HG03354 (cell line): Measurements from ENCODE around the gene FAM89B.
"Not testable (repeated sequence)": the region's sequence is repeated elsewhere in the genome, so short reads cannot be mapped to it uniquely, and the experiment has no call there.

Experiments
- ATAC-seq: cut with Tn5 transposase; IDR thresholded peaks from one replicate; pipeline ENCODE4 v1.9.1; 2021; ENCODE audit warnings: mild to moderate bottlenecking; ENCODE audit not compliant: unreplicated experiment, poor library complexity, severe bottlenecking

The FAM89B gene

DNA sequence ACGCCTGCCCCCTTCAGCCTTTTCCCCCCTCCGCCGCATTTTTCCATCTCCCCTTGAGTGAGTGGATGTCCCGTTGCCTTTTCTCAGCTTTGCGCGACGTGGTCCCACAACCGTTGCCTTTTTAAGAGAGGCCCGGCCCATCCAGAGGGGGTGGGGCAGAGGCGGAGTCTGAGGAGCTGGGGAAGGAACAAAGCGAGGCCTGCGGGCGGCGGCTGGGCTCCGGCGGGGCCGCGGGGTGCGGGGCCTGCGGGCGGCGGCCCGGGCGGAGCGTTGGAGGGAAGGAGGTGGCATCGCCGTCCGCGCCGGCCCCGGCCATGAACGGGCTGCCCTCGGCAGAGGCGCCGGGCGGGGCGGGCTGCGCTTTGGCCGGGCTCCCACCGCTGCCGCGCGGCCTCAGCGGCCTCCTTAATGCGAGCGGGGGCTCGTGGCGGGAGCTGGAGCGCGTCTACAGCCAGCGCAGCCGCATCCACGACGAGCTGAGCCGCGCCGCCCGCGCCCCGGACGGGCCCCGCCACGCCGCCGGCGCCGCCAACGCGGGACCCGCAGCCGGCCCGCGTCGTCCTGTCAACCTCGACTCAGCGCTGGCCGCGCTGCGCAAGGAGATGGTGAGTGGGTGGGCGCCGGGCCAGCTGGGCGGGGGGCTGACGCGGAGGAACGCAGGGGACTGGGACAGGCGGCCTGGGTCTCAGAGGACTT lies at the start of gene FAM89B:
FAM89B (plus strand) TSS at position 183 of the 696 bp plus-strand sequence; CDS start at position 315, 132 bp downstream.
- no peak for ATAC-seq

DNA sequence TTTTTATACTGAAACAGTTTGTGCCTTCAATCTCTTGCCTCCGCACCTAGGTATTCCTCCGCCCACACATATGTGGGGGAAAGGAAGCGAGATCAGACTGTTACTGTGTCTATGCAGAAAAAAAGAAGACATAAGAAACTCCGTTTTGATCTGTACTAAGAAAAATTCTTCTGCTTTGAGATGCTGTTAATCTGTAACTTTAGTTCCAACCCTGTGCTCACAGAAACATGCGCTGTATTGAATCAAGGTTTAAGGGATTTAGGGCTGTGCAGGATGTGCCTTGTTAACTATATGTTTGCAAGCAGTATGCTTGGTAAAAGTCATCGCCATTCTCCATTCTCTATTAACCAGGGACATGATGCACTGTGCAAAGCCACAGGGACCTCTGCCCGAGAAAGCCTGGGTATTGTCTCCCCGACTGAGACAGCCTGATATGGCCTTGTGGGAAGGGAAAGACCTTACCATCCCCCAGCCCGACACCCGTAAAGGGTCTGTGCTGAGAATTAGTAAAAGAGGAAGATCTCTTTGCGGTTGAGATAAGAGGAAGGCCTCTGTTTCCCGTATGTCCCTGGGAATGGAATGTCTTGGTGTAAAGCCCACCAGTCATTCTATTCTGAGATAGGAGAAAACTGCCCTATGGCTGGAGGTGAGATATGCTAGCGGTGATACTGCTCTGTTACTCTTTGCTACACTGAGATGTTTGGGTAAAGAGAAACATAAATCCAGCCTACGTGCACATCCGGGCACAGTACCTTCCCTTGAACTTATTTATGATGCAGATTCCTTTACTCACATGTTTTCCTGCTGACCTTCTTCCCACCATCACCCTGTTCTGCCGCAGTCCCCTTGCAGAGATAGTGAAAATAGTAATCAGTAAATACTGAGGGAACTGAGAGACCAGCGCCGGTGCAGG lies 49.4 kb upstream of the FAM89B start:
- not testable (repeated sequence) for ATAC-seq

DNA sequence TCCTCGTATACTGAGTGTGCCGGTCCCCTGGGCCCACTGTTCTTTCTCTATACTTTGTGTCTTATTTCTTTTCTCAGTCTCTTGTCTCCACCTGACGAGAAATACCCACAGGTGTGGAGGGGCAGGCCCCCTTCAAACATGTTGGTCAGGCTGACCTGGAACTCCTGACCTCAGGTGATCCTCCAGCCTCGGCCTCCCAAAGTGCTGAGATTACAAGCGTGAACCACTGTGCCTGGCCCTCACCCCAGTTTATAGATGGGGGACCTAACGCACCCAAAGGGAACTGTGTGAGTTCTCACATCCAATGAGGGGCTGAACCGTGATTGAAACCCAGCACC lies 48.7 kb upstream of the FAM89B start:
- ATAC-seq: not testable (repeated sequence)

DNA sequence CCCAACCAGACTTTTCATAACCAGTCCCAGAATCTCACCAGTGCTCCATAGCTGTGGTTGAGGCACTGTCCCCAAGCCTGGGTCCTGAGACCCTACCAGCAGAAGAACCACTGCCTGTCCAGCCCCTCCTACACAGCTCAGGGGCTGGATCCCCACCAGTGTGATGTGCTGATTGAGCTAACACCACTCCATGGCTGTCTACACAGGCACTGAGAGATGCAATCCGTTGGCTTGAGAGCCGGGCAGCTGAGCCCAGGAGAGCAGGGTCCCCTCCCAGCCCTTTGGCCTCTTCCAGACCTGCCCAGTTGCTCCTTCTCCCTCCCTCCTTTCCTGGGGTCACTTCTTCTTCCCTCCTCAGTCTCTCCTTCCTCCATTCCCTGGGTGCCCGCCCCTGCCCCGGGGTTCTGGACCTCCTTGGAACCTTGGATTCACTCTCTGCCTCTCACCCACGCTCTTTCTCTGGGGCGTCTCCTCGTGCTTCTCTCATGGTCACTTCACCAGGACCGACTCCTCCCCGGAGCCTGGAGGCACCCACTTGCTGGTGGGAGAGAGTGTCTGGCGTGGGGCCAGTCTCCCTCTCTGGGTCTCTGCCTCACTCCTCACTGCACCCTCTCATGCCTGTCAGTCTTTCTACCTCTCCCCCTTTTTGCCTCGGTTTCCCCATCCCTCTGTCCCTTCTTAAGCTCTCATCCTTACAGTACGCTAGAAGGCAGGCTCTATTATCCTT lies 48.2 kb upstream of the FAM89B start:
- peak; percentile 11 for ATAC-seq

DNA sequence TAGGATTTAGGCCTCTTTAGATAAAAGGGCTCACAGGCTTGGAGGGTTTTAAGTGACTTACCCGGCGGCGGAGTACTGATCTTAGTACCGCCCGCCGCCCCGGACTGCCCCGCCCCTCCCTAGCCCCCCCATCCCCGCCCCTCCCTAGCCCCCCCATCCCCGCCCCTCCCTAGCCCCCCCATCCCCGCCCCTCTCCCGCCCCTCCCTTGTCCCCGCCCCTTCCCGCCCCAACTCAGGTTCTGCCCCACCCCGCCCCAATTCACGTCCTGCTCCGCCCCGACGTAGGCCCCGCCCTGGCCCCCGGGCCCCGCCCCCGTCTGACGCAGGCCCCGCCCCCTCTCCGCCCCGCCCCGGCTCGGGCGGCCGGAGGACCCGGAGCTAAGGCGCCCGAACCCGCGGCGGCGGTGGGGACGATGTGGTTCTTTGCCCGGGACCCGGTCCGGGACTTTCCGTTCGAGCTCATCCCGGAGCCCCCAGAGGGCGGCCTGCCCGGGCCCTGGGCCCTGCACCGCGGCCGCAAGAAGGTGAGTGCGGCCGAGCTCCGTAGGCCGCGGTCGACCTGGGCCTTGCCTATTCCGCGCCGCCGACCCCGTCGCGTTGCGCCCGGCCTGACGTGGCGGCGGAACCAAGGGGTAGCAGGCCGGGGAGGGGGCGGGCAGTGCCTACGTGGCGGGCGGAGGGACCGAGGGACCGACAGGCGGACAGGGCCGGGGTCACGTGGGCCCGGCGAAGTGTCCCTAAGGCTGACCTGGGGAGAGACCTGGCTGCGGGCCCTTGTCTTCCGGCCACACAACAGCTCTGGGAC lies 47.4 kb upstream of the FAM89B start, which contains the start of gene SCYL1:
SCYL1 (plus strand) TSS at position 343 of the 805 bp plus-strand sequence; CDS start at position 414, 71 bp downstream.
- peak; percentile 67 for ATAC-seq

DNA sequence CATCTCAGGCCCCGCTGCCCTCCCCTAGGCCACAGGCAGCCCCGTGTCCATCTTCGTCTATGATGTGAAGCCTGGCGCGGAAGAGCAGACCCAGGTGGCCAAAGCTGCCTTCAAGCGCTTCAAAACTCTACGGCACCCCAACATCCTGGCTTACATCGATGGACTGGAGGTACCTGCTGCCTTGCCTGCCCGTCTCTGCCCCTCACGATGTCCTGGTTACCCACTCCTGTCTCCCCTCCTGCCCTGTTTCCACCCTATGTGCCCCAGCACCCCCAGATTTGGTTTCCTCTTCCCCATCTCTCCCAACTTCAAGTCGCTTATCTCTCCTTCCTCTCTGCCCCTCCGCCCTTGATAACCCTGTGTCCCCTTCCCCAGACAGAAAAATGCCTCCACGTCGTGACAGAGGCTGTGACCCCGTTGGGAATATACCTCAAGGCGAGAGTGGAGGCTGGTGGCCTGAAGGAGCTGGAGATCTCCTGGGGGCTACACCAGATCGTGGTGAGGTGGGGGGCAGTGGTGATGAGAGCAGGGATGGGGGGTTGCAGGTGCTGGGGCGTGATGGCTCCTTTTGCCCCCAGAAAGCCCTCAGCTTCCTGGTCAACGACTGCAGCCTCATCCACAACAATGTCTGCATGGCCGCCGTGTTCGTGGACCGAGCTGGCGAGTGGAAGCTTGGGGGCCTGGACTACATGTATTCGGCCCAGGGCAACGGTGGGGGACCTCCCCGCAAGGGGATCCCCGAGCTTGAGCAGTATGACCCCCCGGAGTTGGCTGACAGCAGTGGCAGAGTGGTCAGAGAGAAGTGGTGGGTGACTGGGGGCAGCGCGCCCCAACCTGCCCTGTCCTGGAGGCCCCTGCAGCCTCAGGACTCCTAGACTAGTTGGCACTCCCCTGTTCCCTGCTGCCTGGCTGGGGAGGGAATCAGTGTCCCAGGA lies 46.5 kb upstream of the FAM89B start:
- no peak for ATAC-seq

DNA sequence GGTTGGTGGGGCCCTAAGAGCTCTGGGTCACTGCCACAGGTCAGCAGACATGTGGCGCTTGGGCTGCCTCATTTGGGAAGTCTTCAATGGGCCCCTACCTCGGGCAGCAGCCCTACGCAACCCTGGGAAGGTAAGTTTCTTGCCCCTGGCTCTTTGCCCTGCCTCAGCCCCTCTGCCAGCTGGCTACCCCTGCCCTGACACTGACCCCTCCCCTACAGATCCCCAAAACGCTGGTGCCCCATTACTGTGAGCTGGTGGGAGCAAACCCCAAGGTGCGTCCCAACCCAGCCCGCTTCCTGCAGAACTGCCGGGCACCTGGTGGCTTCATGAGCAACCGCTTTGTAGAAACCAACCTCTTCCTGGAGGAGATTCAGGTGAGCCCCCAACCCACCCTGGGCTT lies 45.6 kb upstream of the FAM89B start:
- no peak for ATAC-seq

DNA sequence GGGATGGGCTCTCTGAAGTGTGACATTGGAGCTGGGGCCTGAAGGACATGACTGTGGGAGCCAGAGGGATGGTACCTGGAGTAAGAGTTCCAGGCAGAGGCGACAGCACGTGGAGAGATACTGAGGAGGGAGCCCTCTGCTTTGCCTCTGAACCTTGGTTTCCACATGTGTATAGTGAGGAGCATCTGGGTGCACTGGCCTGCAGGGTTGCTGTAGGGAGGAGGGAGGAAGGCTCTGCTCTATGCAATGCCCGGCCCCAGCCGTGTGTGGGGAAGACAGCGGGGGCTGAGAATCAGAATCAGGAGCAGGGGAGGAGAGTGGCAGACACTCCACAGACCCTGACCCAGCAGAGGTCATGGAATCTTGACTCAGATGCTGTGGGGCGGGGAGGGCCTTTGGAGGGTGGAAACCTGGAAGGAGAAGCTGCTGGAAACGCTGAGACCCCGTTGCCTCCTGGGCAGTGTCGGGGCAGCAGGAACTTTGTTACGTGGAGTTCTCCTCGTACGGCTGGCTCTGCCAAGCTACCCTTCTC lies 43.5 kb upstream of the FAM89B start:
- ATAC-seq: no peak

DNA sequence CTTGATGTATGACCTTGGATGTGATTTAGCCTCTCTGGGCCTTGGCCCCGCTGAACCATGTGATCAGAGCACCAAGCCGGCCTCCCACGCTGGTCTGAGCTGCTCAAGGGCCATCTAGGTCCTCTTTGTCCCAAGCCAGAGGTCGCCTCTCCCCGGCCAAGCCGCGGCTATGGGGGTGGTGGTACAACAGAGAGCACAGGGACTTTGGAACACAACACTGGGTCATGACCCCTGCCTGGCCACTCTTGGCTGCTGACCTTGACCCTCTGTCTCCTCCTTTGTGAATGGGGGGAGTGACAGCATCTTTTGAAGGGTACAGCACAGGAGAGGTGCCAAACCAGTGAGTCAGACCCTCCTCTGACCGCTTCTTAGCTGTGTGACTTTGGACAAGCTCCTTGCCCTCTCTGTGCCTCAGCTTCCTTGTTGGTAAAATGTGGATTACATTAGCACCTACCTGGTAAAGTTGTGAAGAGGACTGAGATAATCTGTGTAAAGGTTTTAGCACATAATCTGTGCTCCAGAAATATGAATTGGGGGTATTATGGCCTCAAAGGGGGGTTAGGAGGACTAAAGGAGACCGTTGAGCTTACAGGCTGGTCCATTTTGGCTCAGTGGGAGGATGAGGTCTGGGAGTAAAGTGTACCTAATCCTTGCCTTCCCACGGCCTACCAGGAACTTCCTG lies 42.7 kb upstream of the FAM89B start:
- ATAC-seq: no peak

DNA sequence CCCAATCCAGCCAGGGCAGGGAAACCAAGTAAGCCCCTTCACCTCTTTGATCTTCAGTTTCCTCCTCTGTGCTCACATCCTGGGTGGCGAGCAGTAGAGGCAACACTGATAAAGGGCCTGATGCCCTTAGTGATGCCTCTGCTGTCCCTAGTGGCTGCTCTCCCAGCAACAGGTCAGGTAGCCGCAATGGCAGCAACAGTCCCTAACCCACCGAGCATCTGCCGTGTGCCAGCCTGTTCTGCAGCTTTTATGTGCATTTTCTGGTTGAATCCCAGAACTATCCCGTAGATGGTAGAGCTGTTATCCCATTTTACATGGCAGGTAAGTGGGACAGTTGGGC lies 42.2 kb upstream of the FAM89B start:
- no peak for ATAC-seq

DNA sequence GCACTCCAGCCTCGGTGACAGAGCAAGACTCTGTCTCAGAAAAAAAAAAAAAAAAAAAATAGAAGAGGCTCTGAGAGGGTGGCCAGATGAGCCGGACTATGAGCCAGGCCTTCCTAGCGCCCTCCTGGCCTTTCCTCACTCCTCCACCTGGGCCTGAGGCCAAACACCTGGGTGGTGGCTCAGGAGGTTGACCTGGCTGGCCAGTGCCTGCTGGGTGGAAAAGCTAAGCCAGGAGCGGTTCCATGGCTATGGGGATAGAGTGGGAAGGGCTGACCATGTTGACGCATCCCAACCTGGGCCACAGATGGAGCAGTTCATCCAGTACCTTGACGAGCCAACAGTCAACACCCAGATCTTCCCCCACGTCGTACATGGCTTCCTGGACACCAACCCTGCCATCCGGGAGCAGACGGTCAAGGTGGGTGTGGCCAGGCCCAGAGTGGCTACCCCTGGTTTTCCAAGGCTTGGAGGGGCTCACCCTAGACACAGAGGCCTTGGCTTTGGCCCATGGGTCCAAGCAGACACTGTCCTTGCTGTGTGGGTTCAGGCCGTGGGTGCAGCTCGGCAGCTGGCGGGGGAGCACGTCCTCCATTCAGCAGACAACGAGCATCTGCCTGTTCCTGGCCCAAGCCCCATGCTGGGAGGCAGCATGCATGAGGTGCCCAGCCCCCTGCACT lies 39.8 kb upstream of the FAM89B start:
- no peak for ATAC-seq

DNA sequence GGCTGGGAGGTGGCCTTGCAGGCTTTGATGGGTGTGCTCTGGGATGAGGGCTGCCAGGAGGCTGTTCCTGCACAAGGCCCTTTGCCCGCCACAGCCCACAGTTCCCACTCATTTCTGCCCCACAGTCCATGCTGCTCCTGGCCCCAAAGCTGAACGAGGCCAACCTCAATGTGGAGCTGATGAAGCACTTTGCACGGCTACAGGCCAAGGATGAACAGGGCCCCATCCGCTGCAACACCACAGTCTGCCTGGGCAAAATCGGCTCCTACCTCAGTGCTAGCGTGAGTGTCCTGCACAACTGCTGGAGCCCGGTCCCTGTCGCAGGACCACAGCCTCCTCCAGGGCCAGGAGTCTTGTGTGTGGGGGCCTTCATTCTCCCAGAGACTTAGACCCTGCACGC lies 37.2 kb upstream of the FAM89B start:
- no peak for ATAC-seq

DNA sequence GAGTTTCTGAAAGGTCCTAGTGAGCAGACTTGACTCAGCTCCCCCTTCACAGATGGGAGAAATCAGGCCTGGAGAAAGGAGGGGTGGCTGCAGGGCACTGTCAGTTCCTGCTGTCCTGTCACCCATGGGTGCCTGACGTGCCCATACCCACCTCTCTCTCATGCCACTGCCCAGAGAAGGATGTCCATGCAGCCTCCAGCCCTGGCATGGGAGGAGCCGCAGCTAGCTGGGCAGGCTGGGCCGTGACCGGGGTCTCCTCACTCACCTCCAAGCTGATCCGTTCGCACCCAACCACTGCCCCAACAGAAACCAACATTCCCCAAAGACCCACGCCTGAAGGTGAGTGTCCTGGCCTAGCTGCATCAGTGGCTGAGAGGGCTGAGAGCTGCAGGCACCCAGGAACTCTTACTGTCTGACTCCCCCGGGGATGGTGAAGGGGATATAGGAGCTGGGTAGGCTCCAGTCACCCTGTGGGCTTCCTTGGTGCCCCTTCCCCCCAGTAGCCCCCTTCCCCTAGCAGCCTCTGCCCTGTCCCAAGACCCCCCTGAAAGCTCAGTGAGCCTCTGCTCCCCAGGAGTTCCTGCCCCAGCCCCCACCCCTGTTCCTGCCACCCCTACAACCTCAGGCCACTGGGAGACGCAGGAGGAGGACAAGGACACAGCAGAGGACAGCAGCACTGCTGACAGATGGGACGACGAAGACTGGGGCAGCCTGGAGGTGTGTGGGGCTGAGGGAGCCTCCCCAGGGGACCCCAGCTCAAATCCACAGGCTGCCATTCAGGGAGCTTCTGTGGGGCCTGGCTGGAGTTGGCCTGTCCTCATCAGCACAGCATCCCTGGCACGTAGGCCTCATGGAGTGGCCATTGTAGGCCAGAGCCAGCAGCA lies 35.7 kb upstream of the FAM89B start:
- no peak for ATAC-seq

DNA sequence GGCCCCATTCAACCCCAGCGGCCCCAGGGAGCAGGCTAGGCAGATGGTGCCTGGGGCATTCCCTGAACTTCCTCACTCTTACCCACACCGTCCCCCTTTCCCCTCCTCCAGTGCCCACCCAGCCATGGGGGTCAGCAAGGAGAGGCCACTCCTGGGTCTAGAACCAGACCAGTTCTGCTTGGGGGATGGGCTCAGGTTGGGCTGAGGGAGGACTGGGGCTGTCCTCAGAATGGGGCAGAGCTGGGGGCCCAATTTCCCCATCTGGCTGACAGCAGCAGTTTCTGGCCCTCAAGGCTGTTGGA lies 35.1 kb upstream of the FAM89B start:
- ATAC-seq: no peak

DNA sequence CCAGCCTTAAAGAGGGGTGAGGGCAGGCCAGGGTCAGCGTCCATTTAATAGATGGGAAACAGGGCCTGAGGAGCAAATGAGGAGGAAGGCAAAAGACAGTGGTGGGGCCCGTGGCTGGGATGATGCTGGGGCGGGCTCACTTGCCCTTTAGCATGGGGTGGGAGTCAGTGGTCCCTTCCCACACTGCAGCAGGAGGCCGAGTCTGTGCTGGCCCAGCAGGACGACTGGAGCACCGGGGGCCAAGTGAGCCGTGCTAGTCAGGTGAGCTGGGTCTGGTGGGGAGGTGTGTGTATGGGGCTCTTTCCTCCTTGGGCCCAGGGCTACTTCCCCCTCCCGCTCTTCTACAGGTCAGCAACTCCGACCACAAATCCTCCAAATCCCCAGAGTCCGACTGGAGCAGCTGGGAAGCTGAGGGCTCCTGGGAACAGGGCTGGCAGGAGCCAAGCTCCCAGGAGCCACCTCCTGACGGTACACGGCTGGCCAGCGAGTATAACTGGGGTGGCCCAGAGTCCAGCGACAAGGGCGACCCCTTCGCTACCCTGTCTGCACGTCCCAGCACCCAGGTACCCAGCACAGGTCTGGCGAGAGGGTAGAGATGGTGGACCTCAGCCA lies 34.6 kb upstream of the FAM89B start:
- no peak for ATAC-seq

DNA sequence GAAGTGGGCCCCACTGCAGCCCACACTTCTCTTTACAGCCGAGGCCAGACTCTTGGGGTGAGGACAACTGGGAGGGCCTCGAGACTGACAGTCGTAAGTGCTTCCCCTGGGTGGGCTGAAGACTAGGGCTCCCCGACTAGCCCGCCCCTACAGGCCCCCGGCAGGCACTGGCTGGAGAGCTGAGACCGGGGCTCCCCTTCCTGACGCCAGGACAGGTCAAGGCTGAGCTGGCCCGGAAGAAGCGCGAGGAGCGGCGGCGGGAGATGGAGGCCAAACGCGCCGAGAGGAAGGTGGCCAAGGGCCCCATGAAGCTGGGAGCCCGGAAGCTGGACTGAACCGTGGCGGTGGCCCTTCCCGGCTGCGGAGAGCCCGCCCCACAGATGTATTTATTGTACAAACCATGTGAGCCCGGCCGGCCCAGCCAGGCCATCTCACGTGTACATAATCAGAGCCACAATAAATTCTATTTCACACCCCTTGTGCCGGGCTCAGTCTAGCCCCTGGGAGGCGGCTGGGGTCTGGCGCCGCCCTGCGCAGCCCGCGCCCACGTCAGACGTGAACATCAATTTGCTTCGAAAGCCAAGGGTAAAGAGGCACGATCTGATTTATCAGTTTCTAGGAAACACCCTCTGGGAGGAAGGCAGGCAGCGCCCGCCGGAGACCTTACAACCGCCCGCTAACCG lies 34.0 kb upstream of the FAM89B start:
- ATAC-seq: no peak
